GM04504 (cell line): Measurements from ENCODE around the gene RNF215.

Experiments
- DNase-seq: peaks from one replicate; pipeline ENCODE4 v3.0.0-alpha.2; 2012; ENCODE audit warnings: low read depth

RNF215 gene

GRCh38 chr22:30386960-30387827 lies at the start of gene RNF215:
RNF215 (minus strand) TSS chr22:30387411; CDS start chr22:30387313, 98 bp downstream.
- peak; percentile 53 for DNase-seq

- DNase-seq = no peak
These were observed 49.0 kb upstream of the RNF215 start for GRCh38 chr22:30436196-30436595.

- no peak for DNase-seq
These were observed 48.5 kb upstream of the RNF215 start for GRCh38 chr22:30435674-30436126.

GRCh38 chr22:30434843-30435242 lies 47.6 kb upstream of the RNF215 start:
- no peak for DNase-seq

- DNase-seq = no peak
These were observed 46.6 kb upstream of the RNF215 start for GRCh38 chr22:30433773-30434172.

DNA sequence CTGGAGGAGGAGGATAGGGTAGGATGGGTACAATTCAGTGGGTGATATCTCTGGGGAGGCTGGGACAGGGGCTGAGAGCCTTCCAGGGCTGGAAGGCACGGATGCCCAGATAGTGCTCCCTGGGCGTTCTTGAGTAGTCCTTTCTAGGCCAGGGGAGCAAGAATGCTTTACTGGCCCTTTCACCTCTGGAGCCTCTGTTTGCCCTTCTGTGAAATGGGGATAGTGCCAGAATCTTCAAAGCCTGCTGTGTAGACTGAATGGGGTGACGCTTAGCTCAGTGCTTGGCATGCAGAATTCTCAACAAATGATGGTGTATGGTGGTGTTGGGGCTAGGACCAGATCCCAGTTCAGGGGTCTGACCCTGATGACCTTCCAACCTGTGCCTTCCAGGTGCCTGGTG lies 46.0 kb upstream of the RNF215 start:
- no peak for DNase-seq

GRCh38 chr22:30432520-30432919 lies 45.3 kb upstream of the RNF215 start:
- DNase-seq = no peak

DNA sequence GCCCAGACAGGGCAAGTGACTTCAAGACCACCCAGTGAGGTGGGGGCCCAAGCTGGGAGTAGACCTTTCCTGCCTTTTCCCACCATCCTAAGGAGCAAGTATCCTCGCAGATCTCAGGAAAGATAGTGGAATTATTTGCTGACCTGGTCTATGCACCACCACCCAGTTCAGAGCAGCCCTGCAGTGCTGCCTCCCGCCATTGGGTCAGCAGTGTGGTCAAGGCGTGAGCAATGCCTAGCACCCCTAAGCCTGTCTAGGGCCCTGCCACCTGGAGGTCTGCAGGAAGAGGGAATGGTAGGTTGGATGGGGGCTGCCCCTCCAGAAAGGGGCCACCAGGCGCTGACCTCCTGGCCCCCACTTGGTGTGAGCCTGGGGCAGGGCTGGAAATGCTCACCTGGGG lies 44.9 kb upstream of the RNF215 start:
- no peak for DNase-seq

GRCh38 chr22:30430933-30431332 lies 43.7 kb upstream of the RNF215 start:
- DNase-seq = no peak

DNA sequence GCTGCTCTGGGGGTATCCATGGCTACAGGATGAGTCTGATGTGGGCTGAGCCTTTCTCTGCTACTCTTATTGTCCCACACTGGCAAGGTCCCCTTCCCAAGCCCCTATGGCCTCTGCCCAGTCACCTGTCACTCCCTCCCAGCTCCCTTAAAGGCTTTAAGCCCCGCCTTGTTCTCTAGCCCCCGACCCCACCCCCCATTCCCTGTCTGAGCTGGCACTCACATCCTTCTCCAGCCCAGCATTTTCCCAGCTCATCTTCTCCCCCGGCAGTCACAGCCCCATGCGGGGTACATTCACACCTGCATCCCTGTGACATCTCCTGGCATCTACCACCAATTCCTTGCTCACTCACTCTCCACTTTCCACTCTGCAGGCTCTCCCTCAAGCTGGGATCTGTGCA lies 42.7 kb upstream of the RNF215 start:
- DNase-seq = no peak

DNA sequence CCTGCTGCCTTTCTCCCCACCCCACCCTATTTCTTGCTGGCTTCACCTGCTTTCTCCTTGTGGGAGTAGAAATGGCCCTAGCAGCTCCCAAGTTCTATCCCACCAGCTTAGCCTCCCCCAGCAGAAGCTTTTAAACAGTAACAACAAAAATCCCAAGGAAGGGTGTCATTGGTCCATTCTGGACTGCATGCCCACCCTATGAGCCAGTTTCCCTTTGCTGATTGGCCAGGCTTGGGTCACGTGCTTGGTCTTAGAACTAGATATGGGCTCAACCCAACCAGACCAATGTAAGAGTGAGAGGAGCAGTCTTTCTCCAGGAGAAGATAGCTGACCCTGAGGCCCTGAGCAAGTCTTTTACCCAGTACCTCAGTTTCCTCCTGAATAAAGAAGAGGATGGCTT lies 40.7 kb upstream of the RNF215 start:
- no peak for DNase-seq

- no peak for DNase-seq
These were observed 39.5 kb upstream of the RNF215 start for GRCh38 chr22:30426388-30427353.

GRCh38 chr22:30425616-30426387 lies 38.6 kb upstream of the RNF215 start, which contains the start of gene MTFP1:
MTFP1 (plus strand) TSS chr22:30425768; CDS start chr22:30425880, 112 bp downstream.
- DNase-seq = no peak

- no peak for DNase-seq
These were observed 38.1 kb upstream of the RNF215 start for GRCh38 chr22:30425327-30425615.

GRCh38 chr22:30424534-30425326 lies 37.5 kb upstream of the RNF215 start:
- no peak for DNase-seq

DNA sequence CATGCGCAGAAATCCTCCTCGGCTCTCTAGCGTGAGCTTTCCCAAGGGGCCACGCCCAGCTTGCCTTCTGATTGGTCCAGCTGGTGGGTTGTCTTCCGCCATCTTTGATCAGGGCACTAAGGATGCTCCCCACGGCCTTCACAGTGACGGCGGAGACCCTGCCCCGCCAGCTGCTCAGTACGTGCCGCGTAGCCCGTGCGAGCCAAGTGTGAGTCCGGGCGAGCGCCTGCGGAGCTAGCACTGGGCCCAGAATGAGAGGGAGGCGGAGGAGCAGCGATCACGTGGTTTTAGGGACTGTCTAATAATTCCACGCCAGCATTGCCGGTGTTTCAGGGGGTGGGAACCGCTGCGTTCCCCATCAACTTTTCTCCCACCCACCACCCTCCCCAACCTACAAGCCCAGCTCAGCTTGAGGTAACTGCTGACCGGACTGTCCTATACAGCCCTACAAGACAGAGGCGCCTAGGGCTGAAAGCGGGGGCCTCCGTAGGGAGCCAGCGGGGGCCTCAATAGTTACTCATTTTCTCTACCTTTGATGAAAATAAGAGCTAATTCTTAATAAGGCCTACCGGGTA lies 36.8 kb upstream of the RNF215 start:
- peak; percentile 99 for DNase-seq

- DNase-seq = no peak
These were observed 36.2 kb upstream of the RNF215 start for GRCh38 chr22:30423301-30423958.

DNA sequence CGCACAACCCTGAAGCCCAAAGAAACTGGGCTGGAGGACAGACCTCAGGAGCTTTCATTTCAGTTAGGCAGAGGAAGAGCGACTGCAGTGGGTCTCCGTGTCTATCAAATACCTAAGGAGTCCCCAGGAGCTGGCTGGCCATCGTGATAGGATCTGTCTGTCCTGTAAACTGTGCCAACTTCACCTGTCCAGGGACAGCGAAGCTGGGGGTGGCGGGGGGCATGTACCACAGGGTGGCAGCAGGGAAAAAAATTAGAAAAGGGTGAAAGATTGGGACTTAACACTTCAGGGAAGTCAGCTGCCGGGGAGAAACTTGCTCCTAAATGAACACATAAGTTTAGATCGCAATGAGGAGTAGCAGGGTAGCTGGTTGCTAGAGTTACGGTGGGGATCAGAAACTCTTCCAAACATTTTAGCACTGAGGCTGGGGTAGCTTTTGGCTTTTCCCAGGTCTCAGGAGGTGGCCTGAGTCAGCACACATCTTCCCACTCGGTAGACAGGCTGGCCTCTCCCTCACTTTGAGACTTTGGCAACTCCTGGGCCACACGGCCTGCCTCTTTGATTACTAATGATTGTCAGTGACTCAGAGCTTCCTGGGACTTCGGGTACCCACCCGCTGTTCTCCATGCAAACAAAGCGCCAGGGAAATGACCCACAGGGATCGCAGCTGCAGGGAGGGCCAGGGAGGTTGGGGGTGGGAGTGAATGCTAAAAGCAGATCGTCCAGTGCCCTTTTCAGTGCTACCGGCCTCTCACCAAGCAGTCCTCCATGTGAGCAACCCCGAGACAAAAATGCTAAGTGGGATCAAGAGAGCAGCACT lies 35.5 kb upstream of the RNF215 start:
- peak; percentile 91 for DNase-seq

- no peak for DNase-seq
These were observed 34.7 kb upstream of the RNF215 start for GRCh38 chr22:30421695-30422480.
